Upper lobe of left lung (tissue), 4 donors: ENCODE results near the gene CTNNBL1.

ENCODE experiments used
- CTCF ChIP-seq, 6 experiments: fragments of 450-650 bp in 4 of 6; fragments of 200-600 bp in 2 of 6; sonication (generic) in 2 of 6; IDR thresholded peaks; one replicate each; pipeline ENCODE4 v1.5.1; 2016 to 2019; ENCODE audit warnings: antibody characterized with exemption in 6 of 6
- EP300 ChIP-seq, 4 donors: sonication (generic); formaldehyde crosslinking; IDR thresholded peaks; one replicate each; pipeline ENCODE4 v1.5.1; 2017; ENCODE audit warnings: antibody characterized with exemption in 4 of 4, control low read depth in 2 of 4
- POLR2A ChIP-seq, 4 donors: fragments of 450-650 bp; IDR thresholded peaks; one replicate each; pipeline ENCODE4 v1.5.1; 2016 to 2017; ENCODE audit warnings: antibody characterized with exemption in 4 of 4, mild to moderate bottlenecking in 2 of 4
- POLR2AphosphoS5 ChIP-seq, 2 donors: sonication (generic); formaldehyde crosslinking; IDR thresholded peaks; one replicate each; pipeline ENCODE4 v1.5.1; 2017; ENCODE audit warnings: antibody characterized with exemption in 2 of 2

DNA sequence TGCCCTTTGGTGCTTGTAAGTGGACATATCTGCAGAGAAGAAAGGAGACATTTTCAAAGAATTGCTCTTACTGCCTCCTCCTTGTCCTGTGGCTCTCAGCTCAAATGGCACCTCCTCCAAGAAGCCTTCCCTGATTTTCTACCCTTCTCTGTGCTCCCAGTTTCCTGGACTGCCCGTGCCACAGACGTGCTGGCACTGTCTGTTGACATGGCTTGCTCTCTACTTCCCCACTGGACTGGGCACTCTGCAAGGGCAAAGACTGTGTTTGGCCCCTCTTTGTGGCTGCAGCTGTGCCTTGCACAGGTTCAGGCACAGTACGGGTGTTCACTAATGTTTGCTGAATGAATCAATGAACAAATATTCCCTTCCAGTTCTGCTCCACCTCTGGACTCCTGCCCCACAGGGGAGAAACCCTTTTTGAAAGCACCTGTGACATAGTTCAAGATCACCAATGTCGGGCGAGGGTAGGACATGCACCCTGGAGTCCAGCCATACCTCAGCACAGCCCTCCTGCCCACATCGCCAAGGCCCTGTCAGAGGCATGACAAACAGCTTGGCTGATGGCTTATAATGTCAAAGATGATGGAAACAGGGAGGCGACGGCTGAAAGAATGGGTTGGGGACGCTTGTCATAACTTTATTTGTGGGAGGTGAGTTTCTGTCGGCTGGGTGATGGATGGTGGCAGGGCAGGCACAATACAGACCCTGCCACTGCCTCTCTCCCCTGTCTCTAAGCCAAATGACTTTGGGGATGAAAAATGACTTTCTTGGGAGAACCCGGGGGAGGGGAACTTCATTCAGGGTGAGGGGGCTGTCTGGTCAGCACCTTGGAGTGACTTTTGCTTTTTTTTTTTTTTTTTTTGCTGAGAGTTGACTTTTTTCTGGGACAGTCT, 15.6 kb upstream of the CTNNBL1 start:
- TF ChIP-seq POLR2A (IDR thresholded peaks at IDR 0.05) (no peak), POLR2AphosphoS5 (IDR thresholded peaks at IDR 0.05) (no peak), CTCF (IDR thresholded peaks at IDR 0.05) (no peak), EP300 (IDR thresholded peaks at IDR 0.05) (no peak)
